T follicular helper cell (primary cell): ENCODE results near the gene CHAT.

Source experiments
- DNase-seq: peaks from one replicate; pipeline ENCODE4 v3.0.0-alpha.2; 2020; ENCODE audit warnings: low read depth
- total RNA-seq, 2 experiments: gene quantifications; one replicate each; lab custom pipeline; 2026; lab: John Stamatoyannopoulos, UW

CHAT gene
- total RNA-seq, result 0 reads per million in 2 experiments

- no peak for DNase-seq
Observed at GRCh38 chr10:49613882-49614241, at the start of gene CHAT. Gene CHAT (plus strand): TSS chr10:49614037. CDS start chr10:49614190, 153 bp downstream.

- DNase-seq, result no peak
Observed at GRCh38 chr10:49564461-49565009, 49.3 kb upstream of the CHAT start.

- no peak for DNase-seq
Observed at GRCh38 chr10:49567810-49568209, 46.0 kb upstream of the CHAT start.

- DNase-seq, result no peak
Observed at GRCh38 chr10:49568235-49568634, 45.6 kb upstream of the CHAT start.

DNA sequence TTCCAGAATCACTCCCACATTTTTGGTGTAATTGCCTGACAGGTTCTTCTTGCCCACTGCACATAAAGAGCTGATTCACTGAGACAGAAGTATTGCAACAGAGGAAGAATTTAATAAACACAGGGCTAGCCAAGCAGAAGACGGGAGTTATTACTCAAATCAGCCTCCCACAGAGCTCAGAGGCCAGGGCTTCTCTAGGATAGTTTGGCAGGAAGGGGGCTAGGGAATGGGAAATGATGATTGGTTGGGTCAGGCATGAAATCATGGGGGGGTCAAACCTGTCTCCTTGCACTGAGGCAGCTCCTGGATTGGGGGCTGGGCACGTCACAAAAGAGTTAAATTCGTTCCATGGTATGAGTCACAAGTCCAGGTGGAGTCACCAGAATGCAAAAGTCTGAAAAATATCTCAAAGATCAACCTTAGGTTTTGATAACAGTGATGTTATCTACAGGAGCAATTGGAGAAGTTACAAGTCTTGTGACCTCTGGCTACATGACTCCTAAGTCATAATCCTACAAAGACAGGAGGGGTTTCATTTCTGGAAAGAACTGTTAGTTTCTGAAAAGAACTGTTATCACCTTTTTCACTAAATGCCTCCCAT is 44.7 kb upstream of the CHAT start:
- no peak for DNase-seq

- no peak for DNase-seq
Observed at GRCh38 chr10:49571388-49571787, 42.4 kb upstream of the CHAT start.

- no peak for DNase-seq
Observed at GRCh38 chr10:49572594-49573114, 41.2 kb upstream of the CHAT start.

GRCh38 chr10:49575489-49576072 is 38.3 kb upstream of the CHAT start:
- no peak for DNase-seq

- DNase-seq, result no peak
Observed at GRCh38 chr10:49577182-49577925, 36.5 kb upstream of the CHAT start.

DNA sequence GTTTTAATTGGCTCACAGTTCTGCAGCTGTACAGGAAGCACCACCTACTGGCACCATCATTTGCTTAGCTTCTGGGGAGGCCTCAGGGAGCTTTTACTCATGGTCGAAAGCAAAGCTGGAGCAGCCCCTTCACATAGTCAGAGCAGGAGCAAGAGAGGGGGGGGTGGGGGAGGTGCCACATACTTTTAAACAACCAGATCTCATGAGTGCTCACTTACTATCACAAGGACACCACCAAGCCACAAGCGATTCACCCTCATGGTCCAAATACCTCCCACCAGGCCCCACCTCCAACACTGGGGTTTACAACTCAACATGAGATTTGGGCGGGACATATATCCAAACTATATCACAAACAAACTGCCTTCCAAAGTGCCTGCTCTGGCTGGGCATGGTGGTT is 35.4 kb upstream of the CHAT start:
- DNase-seq, result no peak

- DNase-seq, result no peak
Observed at GRCh38 chr10:49579621-49580020, 34.2 kb upstream of the CHAT start.

- DNase-seq, result no peak
Observed at GRCh38 chr10:49585387-49585786, 28.4 kb upstream of the CHAT start.

GRCh38 chr10:49587981-49588380 is 25.9 kb upstream of the CHAT start:
- DNase-seq, result no peak

DNA sequence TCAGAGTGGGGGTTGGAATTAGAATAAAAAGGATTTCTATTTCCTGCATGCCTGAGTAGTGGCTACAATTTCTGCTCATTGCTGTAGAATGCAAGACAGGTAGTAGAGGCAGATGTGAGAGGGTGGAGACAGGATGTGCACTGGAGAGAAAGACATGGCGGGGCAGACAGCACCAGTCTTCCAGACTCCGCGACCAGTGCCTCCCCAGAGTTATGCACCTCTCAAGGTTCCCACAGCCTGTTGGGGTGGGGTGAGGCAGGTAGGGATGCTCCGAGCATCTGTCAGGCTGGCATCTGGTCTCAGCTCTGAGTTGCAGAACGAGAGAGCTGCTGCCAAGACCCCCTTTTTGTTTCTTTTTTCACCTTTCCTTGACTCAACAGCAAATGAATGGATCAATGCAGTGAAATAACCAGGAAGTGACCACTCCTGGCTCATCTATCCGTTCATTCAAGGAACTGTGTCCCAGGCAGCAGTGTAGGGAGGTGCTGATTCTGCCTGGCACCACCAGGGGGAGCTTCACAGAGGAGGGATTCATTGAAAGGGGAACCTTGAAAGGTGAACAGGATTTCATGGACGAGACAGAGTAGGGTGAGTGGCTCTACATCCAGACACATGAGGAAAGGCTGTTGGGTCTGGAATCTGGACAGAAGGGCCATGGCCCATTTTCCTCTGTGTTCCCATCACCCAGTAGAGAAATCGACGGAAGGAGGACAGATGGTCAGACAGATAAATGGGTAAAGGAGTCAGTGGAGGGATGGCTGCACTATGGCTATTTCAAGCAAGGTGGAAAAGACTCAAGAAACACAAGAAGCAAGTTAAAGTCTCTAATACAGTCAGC is 20.9 kb upstream of the CHAT start:
- peak; percentile 19 for DNase-seq

GRCh38 chr10:49593564-49593875 is 20.3 kb upstream of the CHAT start:
- no peak for DNase-seq

DNA sequence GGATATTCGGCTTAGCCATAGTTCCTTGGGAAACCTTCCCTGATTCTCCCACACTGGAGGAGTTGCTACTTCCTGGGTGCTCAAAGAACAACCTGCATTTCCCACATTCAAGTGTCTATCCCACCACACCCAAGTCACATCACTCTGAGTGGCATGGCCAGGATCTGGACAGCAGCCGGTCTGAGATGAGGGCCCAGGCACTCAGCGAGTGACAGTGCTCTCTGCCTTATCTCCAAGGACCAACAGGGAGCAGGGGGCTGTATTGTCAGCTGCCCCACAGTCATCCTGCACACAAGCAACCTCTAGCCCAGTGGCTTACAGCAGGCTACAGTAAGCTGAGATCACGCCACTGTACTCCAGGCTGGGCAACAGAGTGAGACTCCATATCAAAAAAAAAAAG is 19.8 kb upstream of the CHAT start:
- no peak for DNase-seq

DNA sequence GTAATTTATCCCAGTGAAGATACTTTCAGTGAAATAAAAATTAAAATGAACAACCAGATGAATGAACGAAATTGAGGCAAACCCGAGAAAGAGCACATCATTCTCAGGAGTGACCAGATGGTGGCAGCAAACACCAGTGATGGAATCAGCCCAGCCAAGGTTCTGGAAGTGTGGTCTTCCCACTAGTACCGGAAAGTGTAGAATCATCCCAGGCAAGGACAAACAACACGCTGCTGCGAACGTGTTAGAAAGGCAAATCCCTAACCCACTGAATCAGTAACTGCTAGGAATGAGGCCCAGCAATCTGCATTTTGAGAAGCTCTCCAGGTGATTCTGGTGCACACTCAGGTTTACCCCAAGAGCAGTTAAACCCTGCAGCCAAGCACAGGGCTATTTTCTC is 19.2 kb upstream of the CHAT start:
- no peak for DNase-seq

DNA sequence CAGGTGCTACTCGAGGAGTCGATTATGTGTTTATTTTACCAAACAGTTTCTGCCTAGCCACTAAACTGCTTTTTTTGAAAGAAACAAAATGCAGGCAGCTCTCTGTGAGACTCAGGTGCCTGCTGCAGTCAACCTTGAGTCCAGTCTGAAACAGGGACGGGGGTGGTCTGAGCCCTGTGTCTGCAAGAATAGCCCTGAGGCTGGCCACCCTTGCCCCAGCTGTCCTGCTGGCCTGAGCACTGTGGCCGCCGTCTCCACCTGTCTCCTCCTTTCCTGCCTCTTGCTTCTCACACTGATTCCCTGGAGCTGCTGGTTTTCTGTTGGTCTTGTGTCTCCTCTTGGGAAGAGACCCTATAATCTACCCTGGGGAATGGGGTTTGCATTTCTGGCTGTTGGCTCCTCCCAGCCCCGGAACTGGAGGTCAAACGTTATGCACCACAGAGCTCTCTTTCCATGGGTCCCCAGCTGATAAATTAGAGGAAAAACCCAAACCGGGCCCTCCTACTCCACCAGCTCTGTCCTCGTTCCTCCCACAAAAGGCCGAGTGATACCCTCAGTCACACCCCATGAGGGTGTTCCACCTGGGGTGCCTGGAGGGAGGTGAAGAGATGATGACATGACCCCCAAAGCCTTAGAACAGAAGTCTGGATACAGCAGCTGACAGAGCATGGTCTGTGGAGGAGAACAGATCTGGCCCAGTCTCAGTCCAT is 18.7 kb upstream of the CHAT start:
- no peak for DNase-seq

GRCh38 chr10:49595713-49596492 is 17.9 kb upstream of the CHAT start:
- no peak for DNase-seq

GRCh38 chr10:49596493-49596809 is 17.4 kb upstream of the CHAT start:
- no peak for DNase-seq

DNA sequence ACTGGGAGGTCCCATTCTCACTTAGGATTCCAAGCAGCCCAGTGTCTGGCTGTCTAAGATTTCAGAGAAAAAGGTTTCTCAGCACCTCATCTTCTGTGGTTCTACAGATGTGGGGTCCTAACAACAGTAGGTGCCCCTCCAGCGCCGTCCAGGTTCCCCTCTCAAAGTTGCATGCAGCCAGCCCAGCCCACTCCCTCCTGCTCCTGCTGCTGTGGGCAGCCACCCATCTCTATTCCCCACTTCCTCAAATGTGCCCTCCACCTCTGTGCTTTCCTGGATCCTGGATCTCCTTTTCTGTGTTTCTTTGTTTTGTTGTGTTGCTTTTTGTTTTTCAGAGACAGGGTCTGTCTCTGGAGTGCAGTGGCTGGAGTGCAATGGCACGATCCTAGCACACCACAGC is 17.0 kb upstream of the CHAT start:
- no peak for DNase-seq
